Right hindlimb (tissue), 1 donor: ENCODE data around the gene RETN.
A peak's percentile ranks its signal among the peaks of the same experiment; 100 is the strongest.
"Not testable (repeated sequence)": the region's sequence is repeated elsewhere in the genome, so short reads cannot be mapped to it uniquely, and the experiment has no call there.

Source experiments
- DNase-seq: peaks from one replicate; pipeline ENCODE4 v3.0.0-alpha.2; 2018

The RETN gene

DNA sequence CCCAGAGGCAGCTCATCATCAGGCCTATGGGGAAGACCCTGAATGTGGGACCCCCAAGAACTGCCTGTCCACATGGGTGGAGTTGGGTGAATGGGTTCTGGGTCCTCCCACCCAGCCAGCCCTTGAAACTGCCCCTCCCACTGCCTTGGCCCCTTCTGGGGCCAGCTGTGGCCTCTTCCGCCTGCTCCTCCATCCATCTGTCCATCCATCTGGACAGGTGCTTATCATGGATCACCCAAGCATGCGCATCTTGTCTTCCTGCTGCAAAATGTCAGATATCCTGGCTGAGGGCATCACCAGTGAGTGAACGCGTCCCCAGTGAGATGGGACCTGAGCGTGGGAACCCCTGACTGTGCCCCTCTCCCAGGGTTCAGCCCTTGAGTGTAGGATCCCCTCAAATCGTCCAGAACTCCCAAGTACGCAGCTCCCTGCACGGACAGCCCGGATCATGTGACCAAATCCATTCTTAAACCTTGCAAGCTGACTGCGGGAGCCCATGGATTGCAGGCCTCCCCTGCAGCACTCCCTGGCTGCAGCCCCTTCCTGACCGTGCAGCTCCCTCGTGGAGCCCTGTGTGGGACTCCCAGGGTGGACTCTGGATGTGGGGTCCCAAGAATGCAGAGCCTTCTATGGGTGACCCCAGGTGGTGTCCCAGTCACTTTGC lies 29.9 kb upstream of the RETN start:
- DNase-seq = no peak

DNA sequence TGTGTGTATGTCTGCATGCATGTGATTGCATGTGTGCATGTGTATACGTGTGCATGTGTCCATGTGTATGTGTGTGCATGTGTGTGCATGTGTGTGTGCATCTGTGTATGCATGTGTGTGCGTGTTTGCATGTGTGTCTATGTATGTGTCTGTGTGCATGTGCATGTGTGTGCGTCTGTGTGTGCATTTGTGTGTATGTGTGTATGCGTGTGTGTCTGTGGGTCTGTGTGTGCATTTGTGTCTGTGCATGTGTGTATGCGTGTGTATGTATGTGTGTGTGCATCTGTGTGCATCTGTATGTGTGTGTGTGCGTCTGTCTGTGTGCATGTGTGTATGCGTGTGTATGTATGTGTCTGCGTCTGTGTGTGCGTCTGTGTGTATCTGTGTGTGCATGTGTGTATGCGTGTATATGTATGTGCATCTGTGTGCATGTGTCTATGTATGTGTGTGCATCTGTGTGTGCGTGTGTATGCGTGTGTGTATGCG lies 28.9 kb upstream of the RETN start:
- no peak for DNase-seq

DNA sequence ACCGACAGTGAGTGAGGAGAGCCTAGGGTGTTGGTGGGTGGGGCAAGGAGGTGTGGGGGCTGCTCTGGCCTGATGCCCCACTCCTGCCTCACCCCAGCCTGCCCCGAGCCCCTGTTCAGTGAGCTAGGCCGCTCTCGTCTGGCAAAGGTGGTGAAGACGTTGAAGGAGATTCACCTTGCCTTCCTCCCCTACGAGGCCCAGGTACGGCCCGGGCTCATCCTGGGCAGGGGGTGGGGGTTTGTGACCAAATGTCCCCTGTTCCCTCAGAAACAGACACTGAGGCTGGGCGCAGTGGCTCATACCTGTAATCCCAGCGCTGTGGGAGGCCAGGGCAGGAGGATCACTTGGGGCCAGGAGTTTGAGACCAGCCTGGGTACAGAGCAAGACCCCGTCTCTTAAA lies 28.0 kb upstream of the RETN start:
- DNase-seq = no peak

DNA sequence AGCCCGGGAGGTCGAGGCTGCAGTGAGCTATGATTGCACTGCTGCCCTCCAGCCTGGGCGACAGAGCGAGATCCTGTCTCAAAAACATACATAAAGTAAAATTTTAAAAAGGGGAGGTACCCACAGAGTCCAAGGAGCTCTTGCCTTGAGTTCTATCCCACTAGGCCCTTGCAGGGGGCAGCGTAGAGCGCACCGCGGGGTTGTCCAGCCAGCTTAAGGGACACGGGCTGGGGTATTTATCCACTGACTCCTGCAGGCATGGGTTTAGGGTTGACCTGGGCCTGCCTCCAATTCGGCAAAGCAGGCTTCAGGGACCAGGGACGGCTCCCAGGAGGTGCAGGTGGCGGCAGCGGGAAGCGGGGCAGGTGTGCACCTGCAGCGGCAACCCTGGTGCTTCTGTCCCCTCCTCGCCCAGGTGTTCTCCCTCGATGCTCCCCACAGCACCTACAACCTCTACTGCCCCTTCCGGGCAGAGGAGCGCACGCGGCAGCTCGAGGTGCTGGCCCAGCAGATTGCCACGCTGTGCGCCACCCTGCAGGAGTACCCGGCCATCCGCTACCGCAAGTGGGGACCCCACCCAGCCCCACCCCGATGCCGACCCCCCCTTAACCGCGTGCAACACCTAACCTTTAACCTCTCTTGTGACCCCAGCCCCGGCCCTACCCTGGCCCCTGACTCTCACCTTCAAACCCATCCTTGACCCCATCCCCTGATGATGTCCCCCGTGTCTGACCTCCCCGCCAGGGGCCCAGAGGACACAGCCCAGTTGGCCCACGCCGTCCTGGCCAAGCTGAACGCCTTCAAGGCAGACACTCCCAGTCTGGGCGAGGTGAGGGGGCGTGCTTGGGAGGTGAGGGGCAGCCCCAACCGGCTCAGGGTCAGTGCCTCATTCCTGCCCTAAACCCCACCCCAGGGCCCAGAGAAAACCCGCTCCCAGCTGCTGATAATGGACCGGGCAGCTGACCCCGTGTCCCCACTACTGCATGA lies 27.3 kb upstream of the RETN start:
- no peak for DNase-seq

DNA sequence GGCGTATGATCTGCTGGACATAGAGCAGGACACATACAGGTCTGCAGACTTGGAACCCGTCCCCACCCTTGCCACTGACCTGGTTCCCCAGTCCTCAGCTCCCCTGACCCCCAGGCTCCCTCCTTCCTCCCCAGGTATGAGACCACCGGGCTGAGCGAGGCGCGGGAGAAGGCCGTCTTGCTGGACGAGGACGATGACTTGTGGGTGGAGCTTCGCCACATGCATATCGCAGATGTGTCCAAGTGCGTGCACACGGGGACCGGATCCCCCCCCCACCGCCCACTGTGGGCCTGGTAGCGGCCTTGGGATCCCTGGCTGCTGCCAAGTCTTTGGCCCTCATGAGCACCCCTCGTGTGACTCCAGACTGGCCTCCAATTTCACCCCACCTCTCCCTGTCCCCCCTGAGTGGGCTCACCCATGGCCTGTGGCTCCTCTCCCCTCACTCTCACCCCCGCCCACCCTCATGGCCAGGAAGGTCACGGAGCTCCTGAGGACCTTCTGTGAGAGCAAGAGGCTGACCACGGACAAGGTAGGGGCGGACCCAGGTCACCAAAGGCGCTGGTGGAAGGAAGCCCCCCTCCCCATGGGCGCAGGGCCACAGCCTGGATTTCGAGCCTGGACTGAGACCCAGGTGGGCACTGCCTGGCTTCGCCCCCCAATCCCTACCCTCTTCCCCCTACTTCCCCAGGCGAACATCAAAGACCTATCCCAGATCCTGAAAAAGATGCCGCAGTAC lies 26.4 kb upstream of the RETN start:
- no peak for DNase-seq

DNA sequence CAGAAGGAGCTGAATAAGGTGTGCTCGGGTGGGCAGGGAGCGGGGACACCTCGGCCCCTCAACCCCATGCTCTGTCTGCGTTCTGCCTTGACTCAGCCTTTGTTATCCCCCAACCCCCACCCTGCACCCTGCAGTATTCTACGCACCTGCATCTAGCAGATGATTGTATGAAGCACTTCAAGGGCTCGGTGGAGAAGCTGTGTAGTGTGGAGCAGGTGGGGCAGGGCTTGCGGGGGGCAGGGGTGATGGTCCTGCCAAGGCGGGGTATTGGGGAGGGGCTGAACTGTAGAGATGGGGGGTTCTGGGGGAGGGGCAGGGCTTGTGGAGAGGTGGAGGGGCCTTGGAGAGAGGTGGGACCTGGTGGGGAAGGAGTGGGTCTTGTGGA lies 25.8 kb upstream of the RETN start:
- no peak for DNase-seq

DNA sequence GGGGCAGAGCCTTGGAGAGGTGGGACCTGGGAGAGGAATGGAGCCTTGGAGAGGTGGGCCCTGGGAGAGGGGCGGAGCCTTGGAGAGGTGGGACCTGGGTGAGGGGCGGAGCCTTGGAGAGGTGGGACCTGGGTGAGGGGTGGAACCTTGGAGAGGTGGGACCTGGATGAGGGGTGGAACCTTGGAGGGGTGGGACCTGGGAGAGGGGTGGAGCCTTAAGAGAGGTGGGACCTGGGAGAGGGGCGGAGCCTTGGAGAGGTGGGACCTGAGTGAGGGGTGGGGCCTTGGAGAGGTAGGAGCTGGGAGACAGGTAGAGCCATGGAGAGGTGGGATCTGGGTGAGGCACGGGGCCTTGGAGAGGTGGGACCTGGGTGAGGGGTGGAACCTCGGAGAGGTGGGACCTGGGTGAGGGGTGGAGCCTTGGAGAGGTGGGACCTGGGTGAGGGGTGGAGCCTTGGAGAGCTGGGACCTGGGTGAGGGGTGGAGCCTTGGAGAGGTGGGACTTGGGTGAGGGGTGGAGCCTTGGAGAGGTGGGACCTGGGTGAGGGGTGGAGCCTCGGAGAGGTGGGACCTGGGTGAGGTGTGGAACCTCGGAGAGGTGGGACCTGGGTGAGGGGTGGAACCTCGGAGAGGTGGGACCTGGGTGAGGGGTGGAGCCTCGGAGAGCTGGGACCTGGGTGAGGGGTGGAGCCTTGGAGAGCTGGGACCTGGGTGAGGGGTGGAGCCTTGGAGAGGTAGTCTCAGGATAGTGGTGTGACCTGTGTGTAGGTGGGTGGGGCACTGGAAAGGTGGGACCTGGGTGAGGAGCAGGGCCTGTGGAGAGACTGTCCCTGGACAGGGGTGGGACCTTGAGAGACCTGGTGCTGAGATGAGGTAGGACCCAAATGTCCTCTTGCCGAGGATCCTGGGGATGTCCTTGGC lies 25.0 kb upstream of the RETN start:
- not testable (repeated sequence) for DNase-seq

DNA sequence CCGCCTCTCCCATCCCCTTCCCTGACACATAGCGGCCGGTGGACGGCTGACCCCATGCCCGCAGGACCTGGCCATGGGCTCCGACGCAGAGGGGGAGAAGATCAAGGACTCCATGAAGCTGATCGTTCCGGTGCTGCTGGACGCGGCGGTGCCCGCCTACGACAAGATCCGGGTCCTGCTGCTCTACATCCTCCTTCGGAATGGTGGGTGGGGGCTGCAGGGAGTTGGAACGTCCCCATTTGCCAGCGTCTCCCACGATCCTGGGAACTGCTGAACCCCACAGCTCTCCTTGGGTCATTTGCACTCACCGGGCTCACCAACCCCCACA lies 24.3 kb upstream of the RETN start:
- no peak for DNase-seq

DNA sequence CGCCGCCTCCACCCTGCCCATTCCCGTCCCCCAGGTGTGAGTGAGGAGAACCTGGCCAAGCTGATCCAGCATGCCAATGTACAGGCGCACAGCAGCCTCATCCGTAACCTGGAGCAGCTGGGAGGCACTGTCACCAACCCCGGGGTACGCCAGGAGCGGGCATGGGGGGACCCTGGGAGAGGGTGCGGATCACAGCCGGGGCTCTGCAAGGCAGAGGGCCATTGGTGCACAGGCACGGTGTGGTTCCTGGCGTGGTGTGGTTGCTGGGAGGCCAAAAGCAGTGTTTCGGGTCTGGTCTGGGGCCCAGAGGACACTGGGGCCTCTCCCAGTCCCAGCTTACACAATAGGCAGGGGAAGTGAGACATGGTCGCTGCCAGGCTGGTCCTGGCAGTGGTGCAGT lies 23.7 kb upstream of the RETN start:
- DNase-seq = no peak

DNA sequence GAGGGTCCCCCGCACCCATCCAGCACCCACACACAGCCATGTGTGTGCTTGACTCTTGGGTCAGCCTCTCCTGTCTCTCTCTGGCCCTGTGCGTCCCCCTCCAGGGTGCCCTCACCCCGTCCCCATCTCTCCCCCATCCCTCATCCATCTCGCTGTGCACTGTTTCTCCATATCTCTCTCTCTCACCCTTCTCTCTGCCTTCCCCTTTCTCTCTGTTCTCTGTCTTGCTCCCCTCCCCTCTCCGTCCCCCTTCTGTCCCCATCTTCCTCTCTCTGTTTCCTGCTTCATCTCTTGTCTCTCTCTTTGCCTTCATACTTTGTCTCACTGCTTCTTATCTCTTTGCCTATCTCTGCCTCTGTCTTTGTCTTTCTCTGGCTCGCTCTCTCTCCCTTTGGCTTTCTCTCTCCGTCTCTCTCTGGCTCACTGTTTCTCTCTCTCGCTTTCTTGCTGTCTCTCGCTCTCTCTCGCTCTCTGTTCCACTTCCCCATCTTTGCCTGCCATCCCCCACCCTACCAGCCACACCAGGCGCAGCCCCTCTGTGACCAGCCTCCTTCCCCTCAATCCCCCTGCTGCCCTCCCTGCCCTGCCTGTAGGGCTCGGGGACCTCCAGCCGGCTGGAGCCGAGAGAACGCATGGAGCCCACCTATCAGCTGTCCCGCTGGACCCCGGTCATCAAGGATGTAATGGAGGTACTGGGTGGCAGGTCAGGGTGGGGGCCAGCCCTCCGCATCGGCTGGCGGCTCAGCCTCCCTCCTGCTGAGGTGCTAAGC lies 23.0 kb upstream of the RETN start:
- DNase-seq = no peak

DNA sequence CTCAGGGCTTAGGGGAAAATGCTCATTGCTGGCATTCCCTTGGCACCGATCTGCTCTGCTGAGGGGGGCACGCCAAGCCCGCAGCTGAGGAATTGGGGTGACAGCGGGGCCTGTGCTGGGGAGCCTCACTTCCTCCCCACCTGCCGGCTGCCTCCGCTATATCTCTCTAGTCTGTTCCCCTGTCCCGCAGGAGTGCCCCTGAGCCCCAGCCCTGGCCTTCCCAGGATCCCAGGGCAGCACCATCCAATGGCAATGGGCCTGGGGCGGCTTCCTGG lies 22.5 kb upstream of the RETN start:
- no peak for DNase-seq

DNA sequence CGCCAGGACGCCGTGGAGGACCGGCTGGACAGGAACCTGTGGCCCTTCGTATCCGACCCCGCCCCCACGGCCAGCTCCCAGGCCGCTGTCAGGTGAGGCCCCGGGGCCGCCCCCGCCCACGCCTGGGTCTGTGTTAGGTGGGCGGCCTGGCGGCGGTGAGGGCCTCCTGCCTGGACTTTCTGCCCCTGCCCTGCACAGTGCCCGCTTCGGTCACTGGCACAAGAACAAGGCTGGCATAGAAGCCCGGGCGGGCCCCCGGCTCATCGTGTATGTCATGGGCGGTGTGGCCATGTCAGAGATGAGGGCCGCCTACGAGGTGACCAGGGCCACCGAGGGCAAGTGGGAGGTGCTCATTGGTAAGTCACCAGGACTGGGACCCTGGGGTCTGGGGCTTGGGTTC lies 21.7 kb upstream of the RETN start:
- DNase-seq = no peak

DNA sequence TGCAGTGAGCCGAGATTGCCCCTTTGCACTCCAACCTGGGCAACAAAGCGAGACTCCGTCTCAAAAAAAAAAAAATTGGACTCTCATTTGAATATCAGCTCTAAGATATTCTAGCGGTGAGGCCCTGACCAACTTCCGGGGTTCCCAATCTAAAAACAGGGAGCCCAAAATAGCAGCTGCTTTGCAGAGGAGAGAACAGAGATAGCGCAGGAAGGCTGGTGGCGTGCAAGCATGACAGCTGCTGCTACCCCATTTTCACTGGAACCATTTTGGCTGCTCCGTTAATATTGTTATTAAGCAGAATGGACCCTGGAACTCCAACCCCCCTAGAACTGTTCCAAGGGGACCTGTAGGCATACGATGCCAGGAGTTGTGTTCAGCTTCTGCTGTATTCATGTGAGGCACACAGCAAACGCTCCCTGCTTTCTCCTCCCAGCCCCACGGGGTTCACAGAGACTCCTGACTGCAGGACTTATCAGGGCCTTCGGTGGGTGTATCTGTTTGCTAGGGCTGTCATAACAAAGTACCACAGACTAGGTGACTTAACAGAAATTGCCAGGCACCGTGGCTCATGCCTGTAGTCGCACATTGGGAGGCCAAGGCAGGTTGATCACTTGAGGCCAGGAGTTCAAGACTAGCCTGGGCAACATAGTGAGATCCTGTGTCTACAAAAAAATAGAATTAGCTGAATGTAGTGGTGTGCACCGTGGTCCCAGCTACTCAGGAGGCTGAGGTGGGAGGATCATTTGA lies 20.4 kb upstream of the RETN start:
- no peak for DNase-seq

DNA sequence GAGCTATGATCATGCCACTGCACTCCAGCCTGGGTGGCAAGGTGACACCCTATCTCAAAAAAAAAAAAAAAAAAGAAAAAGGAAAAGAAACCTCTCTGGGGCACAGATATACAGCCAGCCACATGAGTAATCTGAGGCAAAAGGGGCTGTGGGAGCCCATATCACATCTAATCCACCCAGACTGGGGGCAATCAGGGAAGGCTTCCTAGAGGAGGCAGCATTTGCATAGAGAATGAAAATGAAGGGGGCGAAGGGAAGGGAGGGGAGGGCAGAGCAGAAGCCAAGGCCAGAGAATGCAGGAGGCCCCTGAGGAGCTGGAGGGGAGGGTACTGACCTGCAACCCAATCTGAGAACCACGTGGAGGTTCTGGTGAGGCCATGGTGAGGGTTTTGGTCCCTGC lies 18.7 kb upstream of the RETN start:
- DNase-seq = no peak

DNA sequence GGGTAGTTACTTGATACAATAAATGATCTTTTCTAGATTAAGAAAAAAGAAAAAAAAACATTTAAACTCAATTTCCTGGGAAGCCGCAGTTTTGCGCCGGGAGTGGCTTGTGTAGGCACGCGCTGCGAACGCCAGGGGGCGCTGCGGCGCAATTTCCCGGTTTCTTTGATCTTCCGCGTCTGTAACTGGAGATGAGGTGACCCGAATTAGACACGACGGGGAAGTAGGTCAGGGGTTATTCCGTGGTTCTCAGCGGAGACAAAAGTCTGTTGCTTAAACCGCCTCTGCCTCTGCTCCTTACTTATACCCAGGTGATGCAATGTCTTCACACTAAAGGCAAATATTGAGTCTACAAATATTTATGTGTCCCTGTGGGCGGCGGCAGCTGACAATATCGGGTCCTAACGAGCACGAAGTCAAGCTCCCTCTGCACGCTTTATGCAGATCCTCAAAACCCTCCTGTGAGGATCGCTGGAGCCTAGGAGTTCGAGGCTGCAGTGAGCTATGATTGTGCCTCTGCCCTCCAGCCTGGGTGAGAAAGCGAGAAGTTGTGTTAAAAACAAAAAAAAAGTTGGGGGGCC lies 16.7 kb upstream of the RETN start:
- peak; percentile 84 for DNase-seq

DNA sequence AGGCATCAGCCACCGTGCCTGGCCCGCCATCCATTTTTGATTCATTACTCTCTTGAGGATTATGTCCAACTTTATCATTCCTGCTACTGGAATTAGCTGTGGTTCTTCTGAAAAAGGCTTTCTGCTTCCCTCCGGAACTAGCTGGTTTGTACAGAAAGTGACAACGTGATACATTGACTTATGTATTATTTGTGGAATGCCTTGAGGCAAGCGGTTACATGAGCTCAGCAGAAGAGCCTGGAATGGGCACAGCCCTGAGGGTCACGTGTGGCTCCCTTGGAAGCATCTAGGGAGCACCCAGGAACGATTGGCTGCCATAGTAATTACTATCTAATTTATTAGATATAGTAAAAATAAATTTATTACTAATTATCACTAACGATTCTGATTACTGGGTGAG lies 14.4 kb upstream of the RETN start:
- no peak for DNase-seq

DNA sequence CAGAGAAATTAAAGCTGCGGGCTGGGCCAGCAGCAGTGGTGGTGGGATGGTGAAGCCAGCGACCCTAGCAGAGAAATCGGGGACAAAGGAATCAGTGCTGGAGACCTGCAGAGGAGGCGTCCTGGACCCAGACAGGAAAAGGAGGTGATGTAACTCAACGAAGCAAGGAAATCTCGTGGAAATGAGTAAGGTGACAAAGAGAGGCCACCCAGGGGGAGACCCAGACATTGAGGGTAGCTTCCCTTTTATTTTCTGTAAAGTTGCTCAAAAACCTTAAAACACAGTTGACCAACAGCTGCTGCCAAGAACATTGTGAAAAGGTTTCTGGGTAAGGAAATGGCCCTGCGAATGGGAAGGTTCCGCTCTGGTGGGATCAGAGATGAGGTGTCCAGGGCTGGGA lies 13.3 kb upstream of the RETN start:
- DNase-seq = no peak

DNA sequence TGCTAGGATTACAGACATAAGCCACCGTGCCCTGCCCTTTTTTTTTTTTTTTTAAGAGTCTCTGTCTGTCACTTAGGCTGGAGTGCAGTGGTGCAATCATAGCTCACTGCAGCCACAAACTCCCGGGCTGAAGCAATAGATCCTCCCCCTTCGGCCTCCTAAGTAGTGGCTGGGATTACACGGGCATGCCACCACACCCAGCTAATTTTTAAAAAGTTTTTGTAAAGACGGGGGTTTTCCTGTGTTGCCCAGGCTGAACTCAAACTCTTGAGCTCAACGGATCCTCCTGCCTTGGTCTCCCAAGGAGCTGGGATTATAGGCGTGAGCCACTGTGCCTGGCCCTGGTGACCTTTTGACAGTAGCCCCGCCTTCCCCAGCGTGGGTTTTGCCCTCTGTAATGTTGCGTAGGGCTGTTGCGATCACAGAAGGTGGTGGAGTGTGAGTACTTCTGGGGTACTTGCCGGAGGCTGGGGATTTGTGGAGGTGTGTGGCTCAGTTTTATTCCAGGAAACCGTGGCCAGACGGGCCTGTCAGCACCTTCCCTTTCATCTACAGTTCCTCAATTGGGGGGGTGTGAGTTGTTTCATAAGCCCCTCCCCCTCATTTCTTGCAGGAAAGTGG lies 11.6 kb upstream of the RETN start:
- no peak for DNase-seq

DNA sequence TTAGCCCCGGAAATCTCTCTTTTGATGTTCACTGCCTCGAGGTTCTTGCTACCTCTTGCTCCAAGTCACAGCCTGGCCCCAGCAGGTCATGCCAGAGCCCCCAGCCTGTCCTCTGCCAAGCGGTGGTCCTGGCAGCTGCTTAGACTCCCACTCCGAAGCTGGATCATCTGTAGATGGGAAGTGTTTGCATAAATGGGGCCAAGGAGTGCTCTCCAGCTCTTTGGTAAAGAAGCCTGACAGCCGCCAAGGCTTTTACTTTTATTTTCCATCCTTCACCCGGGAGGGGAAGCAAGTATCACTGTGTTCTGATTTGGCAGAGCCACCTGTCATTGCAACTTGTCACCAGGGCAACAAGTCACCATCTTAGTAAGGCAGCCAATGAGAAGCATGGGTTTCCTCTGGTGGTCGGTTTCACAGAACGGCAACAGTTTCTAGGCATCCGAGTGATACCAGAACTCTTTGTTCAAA lies 10.6 kb upstream of the RETN start:
- no peak for DNase-seq
